DOHH2 (cell line): ENCODE results near the gene SIPA1L3.

ENCODE experiments used
- H3F3A ChIP-seq: fragments of 200-600 bp; sonication (generic), shearing (Covaris generic); 2 replicates; pipeline ENCODE4 v1.6.0; 2016; ENCODE audit warnings: antibody characterized with exemption, mild to moderate bottlenecking; ENCODE audit not compliant: control insufficient read depth, insufficient read depth
- H3K27ac ChIP-seq: fragments of 200-600 bp; sonication (generic); 2 replicates; pipeline ENCODE4 v1.5.1; 2014; ENCODE audit warnings: low read depth, mild to moderate bottlenecking, low read length, moderate library complexity
- H3K27me3 ChIP-seq: fragments of 200-600 bp; sonication (generic); 2 replicates; pipeline ENCODE4 v1.6.1; 2014; ENCODE audit warnings: mild to moderate bottlenecking, low read length, mixed read lengths; ENCODE audit not compliant: control insufficient read depth
- H3K36me3 ChIP-seq: fragments of 200-600 bp; sonication (generic); 2 replicates; pipeline ENCODE4 v1.6.1; 2014; ENCODE audit warnings: mild to moderate bottlenecking, low read length, moderate library complexity, mixed read lengths; ENCODE audit not compliant: control insufficient read depth
- H3K4me1 ChIP-seq: fragments of 200-600 bp; sonication (generic); 2 replicates; pipeline ENCODE4 v1.6.1; 2014; ENCODE audit warnings: mild to moderate bottlenecking, low read length, mixed read lengths; ENCODE audit not compliant: control insufficient read depth
- H3K4me2 ChIP-seq: fragments of 200-600 bp; sonication (generic); 2 replicates; pipeline ENCODE4 v1.6.0; 2014; ENCODE audit warnings: mild to moderate bottlenecking, low read length, moderate library complexity
- H3K4me3 ChIP-seq: fragments of 200-600 bp; sonication (generic); 2 replicates; pipeline ENCODE4 v1.5.1; 2014; ENCODE audit warnings: mild to moderate bottlenecking, low read length, mixed read lengths
- H3K79me2 ChIP-seq: fragments of 200-600 bp; sonication (generic); 2 replicates; pipeline ENCODE4 v1.6.1; 2014; ENCODE audit warnings: mild to moderate bottlenecking, low read length, mixed read lengths; ENCODE audit not compliant: control insufficient read depth
- H3K9me2 ChIP-seq: fragments of 200-600 bp; sonication (generic); replicated peaks from 2 replicates; pipeline ENCODE4 v1.6.1; 2014; ENCODE audit warnings: mild to moderate bottlenecking, low read length, mixed read lengths; ENCODE audit not compliant: control insufficient read depth
- H3K9me3 ChIP-seq: fragments of 200-600 bp; sonication (generic); 2 replicates; pipeline ENCODE4 v1.6.1; 2014; ENCODE audit warnings: antibody characterized with exemption, low read length, mixed read lengths; ENCODE audit not compliant: control insufficient read depth, insufficient read depth
- H4K20me1 ChIP-seq: fragments of 200-600 bp; sonication (generic); 2 replicates; pipeline ENCODE4 v1.6.0; 2014; ENCODE audit warnings: low read depth, mild to moderate bottlenecking, antibody characterized with exemption, low read length, moderate library complexity; ENCODE audit not compliant: control insufficient read depth, insufficient read depth
- CTCF ChIP-seq: fragments of 200-600 bp; sonication (generic); IDR thresholded peaks from one replicate; pipeline ENCODE4 v1.5.1; 2014; ENCODE audit warnings: antibody characterized with exemption, mild to moderate bottlenecking, low read depth, low read length; ENCODE audit not compliant: poor library complexity, severe bottlenecking
- EZH2phosphoT487 ChIP-seq: fragments of 200-600 bp; sonication (generic); IDR thresholded peaks from 2 replicates; pipeline ENCODE4 v1.6.1; 2017; ENCODE audit warnings: borderline replicate concordance, mild to moderate bottlenecking, antibody characterized with exemption, low read length, moderate library complexity, mixed read lengths

Gene SIPA1L3

DNA sequence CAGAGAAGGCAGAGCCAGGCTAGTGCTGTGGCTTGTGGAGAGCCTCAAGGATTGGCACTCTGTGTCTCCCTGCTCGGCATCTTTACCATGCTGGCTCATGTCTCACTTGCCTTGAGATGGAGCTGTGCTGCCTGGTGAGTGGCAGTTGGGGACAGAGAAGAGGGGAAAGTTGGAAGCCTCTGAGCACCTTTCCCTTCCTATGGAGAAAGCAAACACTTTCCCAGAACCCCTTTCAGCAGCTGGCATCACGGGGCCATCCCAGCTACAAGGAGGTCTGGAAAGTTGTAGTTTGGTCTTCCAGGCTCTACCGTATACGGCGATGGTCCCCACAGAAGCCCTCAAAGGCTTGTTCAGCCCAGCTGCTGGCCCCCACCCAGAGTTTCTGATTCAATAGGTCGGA, 258.3 kb downstream of the SIPA1L3 start:
- Histone ChIP-seq H4K20me1 (no peaks in the 10 kb centered on the region), H3K4me2 (no peak overlapping the region), H3K79me2 (no peaks in the 10 kb centered on the region), H3K36me3 (peaks cover 31% of the 10 kb centered on the region), H3K27ac (no peak overlapping the region), H3K9me3 (no peaks in the 10 kb centered on the region; the same call in 1 of the 2 replicates), H3K27me3 (no peaks in the 10 kb centered on the region), H3K9me2 (no peaks in the 10 kb centered on the region), H3K4me3 (no peak overlapping the region), H3F3A (no peaks in the 10 kb centered on the region), H3K4me1 (no peaks in the 10 kb centered on the region)
- no peak for TF ChIP-seq EZH2phosphoT487
- TF ChIP-seq CTCF: no peak

DNA sequence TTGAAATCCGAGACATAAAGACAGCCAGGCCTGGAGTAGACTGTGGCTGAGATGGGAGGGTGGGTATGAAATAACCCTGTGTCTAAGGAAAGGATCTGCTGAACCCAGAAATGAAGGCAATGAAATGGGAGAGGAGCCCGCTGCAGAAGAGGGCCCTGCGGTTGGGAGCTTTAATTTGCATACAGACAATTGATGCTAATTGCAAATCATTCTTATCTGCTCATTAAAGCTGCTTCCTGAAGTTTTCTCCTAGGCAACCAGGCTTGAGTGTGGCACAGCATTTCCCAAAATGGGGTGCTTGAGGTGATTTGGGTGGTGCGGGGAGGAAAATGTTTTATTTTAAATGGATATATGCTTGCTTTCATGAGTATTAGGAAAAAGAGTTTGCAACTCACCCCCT, 261.6 kb downstream of the SIPA1L3 start:
- Histone ChIP-seq H3K9me3 (no peaks in the 10 kb centered on the region), H3K9me2 (no peaks in the 10 kb centered on the region), H3K27ac (no peak overlapping the region), H3K79me2 (no peaks in the 10 kb centered on the region), H3K4me3 (no peak overlapping the region), H4K20me1 (no peaks in the 10 kb centered on the region), H3K4me2 (no peak overlapping the region), H3K4me1 (no peaks in the 10 kb centered on the region), H3K27me3 (no peaks in the 10 kb centered on the region), H3K36me3 (peaks cover 16% of the 10 kb centered on the region; the same call in 1 of the 2 replicates), H3F3A (no peaks in the 10 kb centered on the region)
- TF ChIP-seq CTCF (no peak), EZH2phosphoT487 (no peak)

DNA sequence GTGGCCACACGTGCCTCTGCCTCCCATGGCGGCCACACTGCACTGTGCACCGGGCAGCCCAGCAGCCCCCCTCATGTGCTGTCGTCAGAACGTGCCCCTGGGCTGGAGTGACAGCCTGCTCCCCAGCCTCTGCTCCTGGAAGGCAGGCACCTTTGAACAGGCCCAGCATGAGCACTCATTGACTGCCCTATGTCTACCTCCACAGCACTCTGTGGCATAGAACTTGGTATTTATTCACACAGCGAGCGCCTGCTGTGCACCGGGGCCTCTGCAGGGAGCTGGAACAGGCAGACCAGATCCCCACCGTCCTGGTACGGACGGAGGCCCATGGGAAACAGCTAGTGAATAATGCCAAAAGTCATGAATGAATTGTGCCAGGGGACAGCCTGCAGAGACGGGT, 263.3 kb downstream of the SIPA1L3 start:
- TF ChIP-seq EZH2phosphoT487 (no peak), CTCF (no peak)
- Histone ChIP-seq H3K36me3 (peaks cover 6% of the 10 kb centered on the region; the same call in 1 of the 2 replicates), H3K27me3 (no peaks in the 10 kb centered on the region), H3K9me2 (no peaks in the 10 kb centered on the region), H4K20me1 (no peaks in the 10 kb centered on the region), H3K4me1 (no peaks in the 10 kb centered on the region), H3K9me3 (no peaks in the 10 kb centered on the region), H3K4me2 (no peak overlapping the region), H3K79me2 (no peaks in the 10 kb centered on the region), H3K27ac (no peak overlapping the region), H3K4me3 (no peak overlapping the region), H3F3A (no peaks in the 10 kb centered on the region)
